Fibroblast of lung (primary cell): Measurements from ENCODE around the gene PIK3CB. TPM values are rescaled to one million over a fixed set of nuclear protein-coding genes. Genes with fewer than 3 reads are reported as not detected.

Source experiments
- DNase-seq, 2 donors: peaks; one replicate each; pipeline versions ENCODE4 v3.0.0 to v3.0.0-alpha.2; 2010; ENCODE audit warnings: low read depth in 2 of 2
- H2AFZ ChIP-seq: 2 replicates; pipeline ENCODE4 v1.5.1; 2012; ENCODE audit warnings: low read length, control low read depth, inconsistent platforms
- H3K27ac ChIP-seq: 2 replicates; pipeline ENCODE4 v1.5.1; 2011; ENCODE audit warnings: low read length, control low read depth; ENCODE audit not compliant: insufficient read depth
- H3K27me3 ChIP-seq: 2 replicates; pipeline ENCODE4 v1.5.1; 2011; ENCODE audit warnings: mild to moderate bottlenecking, low read length; ENCODE audit not compliant: control insufficient read depth, insufficient read depth
- H3K36me3 ChIP-seq: 2 replicates; pipeline ENCODE4 v1.5.1; 2011; ENCODE audit warnings: low read length; ENCODE audit not compliant: control insufficient read depth, insufficient read depth
- H3K4me1 ChIP-seq: 2 replicates; pipeline ENCODE4 v1.5.1; 2011; ENCODE audit warnings: low read length; ENCODE audit not compliant: control insufficient read depth, insufficient read depth; ENCODE audit errors: extremely low read depth
- H3K4me2 ChIP-seq: 2 replicates; pipeline ENCODE4 v1.5.1; 2011; ENCODE audit warnings: low read length, control low read depth; ENCODE audit not compliant: insufficient read depth; ENCODE audit errors: extremely low read depth
- H3K4me3 ChIP-seq, 4 experiments: fragments of 200-600 bp in 1 of 4; sonication (generic) in 1 of 4; replicated peaks in 1 of 4; 2 replicates each; pipeline ENCODE4 v1.5.1; 2011 to 2016; ENCODE audit warnings: low read length in 4 of 4, low read depth in 3 of 4, mild to moderate bottlenecking in 3 of 4, control low read depth in 2 of 4, inconsistent platforms in 1 of 4, mixed read lengths in 1 of 4; ENCODE audit not compliant: insufficient read depth in 1 of 4; ENCODE audit errors: control extremely low read depth in 1 of 4
- H3K79me2 ChIP-seq: 2 replicates; pipeline ENCODE4 v1.5.1; 2012; ENCODE audit warnings: mild to moderate bottlenecking, low read length, inconsistent platforms; ENCODE audit not compliant: control insufficient read depth, insufficient read depth
- H3K9ac ChIP-seq: 2 replicates; pipeline ENCODE4 v1.5.1; 2011; ENCODE audit warnings: mild to moderate bottlenecking, low read length, control low read depth; ENCODE audit not compliant: insufficient read depth
- H3K9me3 ChIP-seq: 2 replicates; pipeline ENCODE4 v1.5.1; 2012; ENCODE audit warnings: low read depth, low read length; ENCODE audit not compliant: control insufficient read depth, insufficient read depth
- H4K20me1 ChIP-seq: 2 replicates; pipeline ENCODE4 v1.5.1; 2011; ENCODE audit warnings: low read length; ENCODE audit not compliant: control insufficient read depth, insufficient read depth; ENCODE audit errors: extremely low read depth
- EZH2 ChIP-seq: IDR thresholded peaks from 2 replicates; pipeline ENCODE4 v1.5.1; 2012; ENCODE audit warnings: low read length, control low read depth, mild to moderate bottlenecking; ENCODE audit errors: missing control alignments
- polyA plus RNA-seq, 2 donors: library from polyadenylated mRNA; depleted of rRNA in 1 of 2; stranded (reverse) in 1 of 2; unstranded in 1 of 2; fragments of >200 nt; gene quantifications; 2 replicates each; pipeline ENCODE4 v1.2.1, GENCODE V29; 2011 to 2012; ENCODE audit warnings: missing spikeins in 1 of 2
- total RNA-seq: library from RNA; depleted of rRNA; stranded (reverse); fragments of >200 nt; gene quantifications from 2 replicates; pipeline ENCODE4 v1.2.1, GENCODE V29; 2014
- TF ChIP-seq, protein P1 (sequence below), 2 donors: IDR thresholded peaks in 1 of 2; conservative IDR thresholded peaks in 1 of 2; 1 replicate in 1 of 2; 2 replicates in 1 of 2; pipeline ENCODE4 v1.5.1; 2011 to 2012; ENCODE audit warnings: low read length in 2 of 2, control low read depth in 1 of 2, inconsistent platforms in 1 of 2, low read depth in 1 of 2, mild to moderate bottlenecking in 1 of 2

The PIK3CB gene
- total and polyA plus RNA-seq, 2 donors (not counting 1 experiment from before 2014, with no cell fraction given) = 12.4 to 17.0 TPM

DNA sequence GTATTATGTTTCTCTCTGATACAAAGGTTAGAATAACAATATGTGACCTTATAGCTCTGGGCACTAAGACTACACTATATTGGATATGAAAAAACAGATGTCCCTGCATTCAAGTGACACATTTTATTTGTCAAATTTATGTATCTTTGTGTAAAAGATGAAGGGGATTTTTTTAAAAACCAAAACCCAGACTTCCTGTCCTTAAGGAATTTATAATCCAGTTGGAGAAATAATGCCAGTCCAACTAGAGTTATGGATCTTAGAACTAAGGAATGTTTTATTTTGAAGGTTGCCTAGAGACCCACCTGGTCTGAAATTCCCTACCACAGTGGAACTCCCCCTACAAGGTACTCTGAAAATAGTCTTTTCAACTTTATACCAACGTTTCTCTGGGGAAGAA lies 33.3 kb upstream of the PIK3CB start:
- no peaks in the 10 kb centered on the region for H3K36me3 ChIP-seq
- no peak overlapping the region for H3K27ac ChIP-seq
- DNase-seq = peak in 1 of 2 donors; percentile 21
- peaks cover 3% of the 10 kb centered on the region for H3K4me1 ChIP-seq
- H4K20me1 ChIP-seq = no peaks in the 10 kb centered on the region
- H3K27me3 ChIP-seq = no peaks in the 10 kb centered on the region
- H2AFZ ChIP-seq = no peak overlapping the region
- no peak for TF ChIP-seq EZH2
- TF ChIP-seq, protein P1, sequence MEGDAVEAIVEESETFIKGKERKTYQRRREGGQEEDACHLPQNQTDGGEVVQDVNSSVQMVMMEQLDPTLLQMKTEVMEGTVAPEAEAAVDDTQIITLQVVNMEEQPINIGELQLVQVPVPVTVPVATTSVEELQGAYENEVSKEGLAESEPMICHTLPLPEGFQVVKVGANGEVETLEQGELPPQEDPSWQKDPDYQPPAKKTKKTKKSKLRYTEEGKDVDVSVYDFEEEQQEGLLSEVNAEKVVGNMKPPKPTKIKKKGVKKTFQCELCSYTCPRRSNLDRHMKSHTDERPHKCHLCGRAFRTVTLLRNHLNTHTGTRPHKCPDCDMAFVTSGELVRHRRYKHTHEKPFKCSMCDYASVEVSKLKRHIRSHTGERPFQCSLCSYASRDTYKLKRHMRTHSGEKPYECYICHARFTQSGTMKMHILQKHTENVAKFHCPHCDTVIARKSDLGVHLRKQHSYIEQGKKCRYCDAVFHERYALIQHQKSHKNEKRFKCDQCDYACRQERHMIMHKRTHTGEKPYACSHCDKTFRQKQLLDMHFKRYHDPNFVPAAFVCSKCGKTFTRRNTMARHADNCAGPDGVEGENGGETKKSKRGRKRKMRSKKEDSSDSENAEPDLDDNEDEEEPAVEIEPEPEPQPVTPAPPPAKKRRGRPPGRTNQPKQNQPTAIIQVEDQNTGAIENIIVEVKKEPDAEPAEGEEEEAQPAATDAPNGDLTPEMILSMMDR (conservative IDR thresholded peaks at IDR 0.05 in 1 of 2, IDR thresholded peaks at IDR 0.05 in 1 of 2; ENCODE audit: low read depth in 1 of 2, low read length in 2 of 2) = no peak
- H3K4me3 ChIP-seq = no peak overlapping the region
- no peaks in the 10 kb centered on the region for H3K79me2 ChIP-seq
- H3K9me3 ChIP-seq = no peaks in the 10 kb centered on the region
- no peak overlapping the region for H3K9ac ChIP-seq
- no peak overlapping the region for H3K4me2 ChIP-seq

DNA sequence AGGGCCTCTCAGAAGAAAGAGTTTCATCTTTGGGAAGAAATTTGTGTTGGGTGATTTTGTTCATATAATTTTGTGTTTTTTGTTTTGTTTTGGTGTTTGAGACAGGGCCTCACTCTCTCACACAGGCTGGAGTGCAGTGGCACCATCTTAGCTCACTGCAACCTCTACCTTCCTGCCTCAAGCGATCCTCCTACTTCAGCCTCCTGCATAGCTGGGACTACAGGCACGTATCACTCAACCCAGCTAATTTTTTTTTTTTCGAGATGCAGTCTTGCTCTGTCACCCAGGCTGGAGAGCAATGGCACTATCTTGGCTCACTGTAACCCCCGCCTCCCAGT lies 29.0 kb upstream of the PIK3CB start:
- no peak overlapping the region for H3K4me3 ChIP-seq
- no peak overlapping the region for H3K27ac ChIP-seq
- DNase-seq = no peak
- no peaks in the 10 kb centered on the region for H3K36me3 ChIP-seq
- no peaks in the 10 kb centered on the region for H3K27me3 ChIP-seq
- H3K4me2 ChIP-seq = no peak overlapping the region
- no peaks in the 10 kb centered on the region for H3K9me3 ChIP-seq
- peak overlapping the region; percentile 20 for H2AFZ ChIP-seq
- no peaks in the 10 kb centered on the region for H4K20me1 ChIP-seq
- no peaks in the 10 kb centered on the region for H3K79me2 ChIP-seq
- H3K4me1 ChIP-seq = peaks cover 6% of the 10 kb centered on the region
- no peak overlapping the region for H3K9ac ChIP-seq
- TF ChIP-seq, protein P1 (conservative IDR thresholded peaks at IDR 0.05 in 1 of 2, IDR thresholded peaks at IDR 0.05 in 1 of 2; ENCODE audit: low read depth in 1 of 2, low read length in 2 of 2) = no peak
- TF ChIP-seq EZH2 = no peak

DNA sequence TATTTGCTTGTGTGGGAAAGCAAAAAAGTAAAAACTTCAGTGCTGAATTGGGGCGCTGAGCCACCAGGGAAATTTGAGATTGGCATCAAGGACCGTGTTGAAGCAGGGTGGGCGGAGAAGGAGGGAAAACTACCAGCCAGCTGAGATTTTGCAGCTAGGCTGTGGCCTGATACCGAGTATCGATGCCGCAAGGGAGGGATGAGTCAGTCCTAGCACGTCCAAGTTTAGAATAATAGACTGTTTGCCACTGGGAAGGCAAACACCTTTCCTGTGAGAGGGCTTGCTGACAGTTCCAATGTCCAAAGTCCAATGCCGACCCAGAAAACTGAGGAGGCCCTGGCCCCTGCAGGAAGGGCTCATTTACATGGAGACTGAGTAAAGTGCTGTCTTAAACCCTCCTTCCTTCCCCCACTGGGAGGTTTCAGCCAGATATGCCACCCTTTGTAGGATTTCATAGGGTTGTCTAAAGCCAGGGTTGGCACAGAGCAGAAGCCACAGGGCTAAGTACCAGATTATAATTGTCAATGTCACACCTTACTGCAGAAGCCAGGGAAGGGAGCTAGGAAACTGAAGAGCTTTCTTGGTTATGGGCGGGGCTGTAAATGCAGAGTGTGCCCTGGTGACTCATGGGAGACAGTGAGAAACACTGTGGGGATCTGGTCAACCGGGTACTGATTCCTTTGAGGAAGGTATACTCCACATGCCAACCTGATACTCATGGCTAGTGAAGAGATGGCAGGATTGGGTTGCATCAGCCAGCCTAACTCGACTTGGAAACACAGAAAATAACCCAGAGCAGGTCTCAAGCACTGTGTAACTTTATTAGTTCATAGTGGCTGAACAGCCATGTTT lies 28.4 kb upstream of the PIK3CB start:
- Histone ChIP-seq H3K79me2 (no peaks in the 10 kb centered on the region), H3K9ac (no peak overlapping the region), H3K27me3 (no peaks in the 10 kb centered on the region), H3K36me3 (no peaks in the 10 kb centered on the region), H4K20me1 (no peaks in the 10 kb centered on the region), H3K9me3 (no peaks in the 10 kb centered on the region), H3K4me3 (no peak overlapping the region), H2AFZ (peak overlapping the region; percentile 20), H3K4me2 (peak overlapping the region; percentile 51), H3K27ac (no peak overlapping the region), H3K4me1 (peaks cover 6% of the 10 kb centered on the region)
- DNase-seq = peak; percentile 56 to 79
- TF ChIP-seq, protein P1 (conservative IDR thresholded peaks at IDR 0.05 in 1 of 2, IDR thresholded peaks at IDR 0.05 in 1 of 2; ENCODE audit: low read depth in 1 of 2, low read length in 2 of 2) = no peak
- TF ChIP-seq EZH2 = no peak
